Measurements from ENCODE around the gene DNAAF1. TPM values are rescaled to one million over a fixed set of nuclear protein-coding genes. Genes with fewer than 3 reads are reported as not detected.
A peak's percentile ranks its signal among the peaks of the same experiment; 100 is the strongest.

Gene DNAAF1
- total RNA-seq, 1 donor = 25.3 TPM

DNA sequence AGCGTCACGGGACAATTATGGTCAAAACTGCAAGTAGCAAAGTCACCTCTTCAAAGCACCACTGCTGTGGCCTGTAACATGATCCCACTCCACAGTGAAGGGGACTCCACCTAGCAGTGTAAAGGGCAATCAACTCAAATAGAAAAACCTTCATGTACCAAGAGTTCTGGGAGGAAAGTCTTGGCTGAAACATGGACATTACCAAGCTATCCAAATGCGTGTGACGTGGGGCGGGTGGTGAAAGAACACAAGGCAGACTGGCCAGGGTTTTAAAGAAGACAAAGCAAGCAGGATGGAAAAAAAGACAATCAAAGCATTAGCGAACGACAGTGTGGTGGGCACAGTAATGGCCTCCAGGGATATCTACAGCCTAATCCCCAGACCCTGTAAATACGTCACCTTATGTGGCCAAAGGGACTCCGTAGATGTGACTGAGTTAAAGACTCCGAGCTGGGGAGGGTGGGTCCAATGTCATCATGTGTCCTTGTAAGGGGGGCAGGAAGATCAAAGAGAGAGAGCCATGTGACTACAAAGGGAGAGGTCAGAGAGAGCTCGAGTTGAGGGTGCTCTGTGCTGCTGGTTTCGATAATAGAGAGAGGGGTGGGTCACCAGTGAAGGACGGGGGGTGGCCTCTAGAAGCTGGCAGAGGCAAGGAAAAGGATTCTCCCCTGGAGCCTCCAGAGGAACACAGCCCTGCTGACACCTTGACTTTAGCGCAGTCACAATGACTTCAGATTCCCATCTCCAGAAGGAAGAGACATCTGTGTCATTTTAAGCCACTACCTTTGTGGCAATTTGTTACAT lies 6.1 kb upstream of the DNAAF1 start:
- Histone ChIP-seq H3K27me3 (ENCODE audit: insufficient read depth, low read length) (no peaks in the 10 kb centered on the region), H3K4me3 (ENCODE audit: low read length) (no peak overlapping the region), H3K4me1 (ENCODE audit: insufficient read depth, low read length) (peaks cover 2% of the 10 kb centered on the region), H3K9me3 (ENCODE audit: low read depth, low read length) (no peaks in the 10 kb centered on the region)

GRCh38 chr16:84139628-84140258 lies 5.4 kb upstream of the DNAAF1 start:
- Histone ChIP-seq H3K27me3 (ENCODE audit: insufficient read depth, low read length) (no peaks in the 10 kb centered on the region), H3K4me3 (ENCODE audit: low read length) (no peak overlapping the region), H3K4me1 (ENCODE audit: insufficient read depth, low read length) (peaks cover 5% of the 10 kb centered on the region), H3K9me3 (ENCODE audit: low read depth, low read length) (no peaks in the 10 kb centered on the region)

- Histone ChIP-seq H3K4me3 (ENCODE audit: low read length) (no peak overlapping the region), H3K9me3 (ENCODE audit: low read depth, low read length) (no peaks in the 10 kb centered on the region), H3K27me3 (ENCODE audit: insufficient read depth, low read length) (no peaks in the 10 kb centered on the region), H3K4me1 (ENCODE audit: insufficient read depth, low read length) (peaks cover 9% of the 10 kb centered on the region)
Observed at GRCh38 chr16:84141143-84141670, 3.9 kb upstream of the DNAAF1 start.

GRCh38 chr16:84143081-84143480 lies 2.0 kb upstream of the DNAAF1 start:
- Histone ChIP-seq H3K4me3 (ENCODE audit: low read length) (no peak overlapping the region), H3K27me3 (ENCODE audit: insufficient read depth, low read length) (peaks cover 4% of the 10 kb centered on the region), H3K4me1 (ENCODE audit: insufficient read depth, low read length) (peaks cover 9% of the 10 kb centered on the region), H3K9me3 (ENCODE audit: low read depth, low read length) (no peaks in the 10 kb centered on the region)

GRCh38 chr16:84143784-84144199 lies 1.3 kb upstream of the DNAAF1 start:
- Histone ChIP-seq H3K4me1 (ENCODE audit: insufficient read depth, low read length) (peaks cover 9% of the 10 kb centered on the region), H3K4me3 (ENCODE audit: low read length) (no peak overlapping the region), H3K9me3 (ENCODE audit: low read depth, low read length) (no peaks in the 10 kb centered on the region), H3K27me3 (ENCODE audit: insufficient read depth, low read length) (peaks cover 4% of the 10 kb centered on the region)

DNA sequence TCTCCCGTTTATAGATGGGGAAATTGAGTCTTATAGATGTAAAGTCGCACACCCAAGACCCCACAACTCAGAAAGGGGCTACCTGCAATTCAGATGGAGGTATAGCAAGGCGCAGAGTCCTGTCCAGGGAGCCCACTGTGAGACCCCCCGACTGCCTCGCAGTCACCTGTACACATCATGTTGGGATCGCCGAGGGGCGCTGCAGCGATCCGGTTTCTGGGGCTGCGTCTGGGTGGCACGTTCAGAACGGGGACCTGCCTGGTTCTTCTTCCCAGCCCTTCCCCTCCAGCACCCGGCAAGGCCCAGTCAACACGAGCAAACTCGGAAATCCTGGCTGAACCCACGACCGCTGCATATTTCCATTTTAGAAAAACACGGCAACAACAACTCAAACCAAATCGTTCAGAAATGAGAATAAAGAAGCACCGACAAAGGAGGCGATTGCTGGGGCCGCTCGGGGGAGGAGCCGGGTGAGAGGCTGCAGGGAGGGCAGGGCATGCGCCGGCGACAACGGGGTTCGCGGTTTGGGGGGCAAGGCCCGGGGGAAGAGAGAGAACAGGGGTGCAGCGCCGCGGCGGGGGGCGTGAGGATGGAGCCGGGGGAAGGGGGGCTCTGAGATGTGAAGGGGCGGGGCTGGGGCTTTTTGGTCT lies 774 bp upstream of the DNAAF1 start:
- Histone ChIP-seq H3K4me3 (ENCODE audit: low read length) (peak overlapping the region; percentile 58), H3K9me3 (ENCODE audit: low read depth, low read length) (no peaks in the 10 kb centered on the region), H3K4me1 (ENCODE audit: insufficient read depth, low read length) (peaks cover 9% of the 10 kb centered on the region), H3K27me3 (ENCODE audit: insufficient read depth, low read length) (peaks cover 4% of the 10 kb centered on the region)

GRCh38 chr16:84150926-84151325 lies 5.8 kb downstream of the DNAAF1 start:
- Histone ChIP-seq H3K4me1 (ENCODE audit: insufficient read depth, low read length) (no peaks in the 10 kb centered on the region), H3K4me3 (ENCODE audit: low read length) (no peak overlapping the region), H3K9me3 (ENCODE audit: low read depth, low read length) (no peaks in the 10 kb centered on the region), H3K27me3 (ENCODE audit: insufficient read depth, low read length) (peaks cover 4% of the 10 kb centered on the region)

DNA sequence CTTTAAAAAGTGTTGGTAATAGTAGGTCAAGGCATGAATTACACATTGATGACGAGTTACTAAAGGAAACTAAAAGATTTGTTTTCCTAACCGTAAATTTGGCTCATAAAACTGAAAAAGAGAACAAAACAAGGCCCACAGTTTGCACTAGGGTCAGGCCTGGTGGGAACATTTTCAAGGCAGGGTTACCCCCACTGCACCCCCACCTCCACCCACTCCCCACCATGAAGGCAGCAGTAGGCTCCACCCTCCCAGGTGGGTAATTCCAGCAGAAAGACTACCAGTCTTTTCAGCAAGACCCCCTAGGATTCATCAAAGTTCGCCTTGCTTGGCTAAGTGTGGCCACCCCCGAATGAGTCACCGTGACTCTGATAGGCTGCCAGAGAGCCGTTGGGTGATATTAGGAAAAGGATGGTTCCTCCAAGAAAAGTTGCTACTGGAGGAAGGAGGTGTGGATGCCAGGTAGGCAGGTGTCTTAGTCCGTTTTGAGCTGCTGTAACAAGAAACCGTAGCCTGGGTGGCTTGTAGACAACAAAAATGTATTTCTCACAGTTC lies 8.6 kb downstream of the DNAAF1 start:
- no peaks in the 10 kb centered on the region for H3K4me1 ChIP-seq (ENCODE audit: insufficient read depth, low read length)
- no peaks in the 10 kb centered on the region for H3K27me3 ChIP-seq (ENCODE audit: insufficient read depth, low read length)
- no peaks in the 10 kb centered on the region for H3K9me3 ChIP-seq (ENCODE audit: low read depth, low read length)
- no peak overlapping the region for H3K4me3 ChIP-seq (ENCODE audit: low read length)

DNA sequence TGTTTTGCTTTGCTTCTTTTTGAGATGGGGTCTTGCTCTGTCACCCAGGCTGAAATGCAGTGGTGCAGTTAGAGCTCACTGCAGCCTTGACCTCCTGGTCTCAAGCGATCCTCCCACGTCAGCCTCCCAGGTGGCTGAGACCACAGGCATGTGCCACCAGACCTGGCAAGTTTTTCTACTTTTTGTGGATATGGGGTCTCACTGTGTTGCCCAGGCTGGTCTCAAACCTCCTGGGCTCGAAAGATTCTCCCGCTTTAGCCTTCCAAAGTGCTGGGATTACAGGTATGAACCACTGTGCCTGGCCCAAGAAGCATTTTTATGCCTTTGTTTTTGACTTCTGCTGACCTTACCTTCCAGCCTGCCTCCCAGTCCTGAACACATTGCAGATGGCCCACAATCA lies 10.1 kb downstream of the DNAAF1 start:
- Histone ChIP-seq H3K27me3 (ENCODE audit: insufficient read depth, low read length) (peaks cover 9% of the 10 kb centered on the region), H3K4me1 (ENCODE audit: insufficient read depth, low read length) (no peaks in the 10 kb centered on the region), H3K4me3 (ENCODE audit: low read length) (no peak overlapping the region), H3K9me3 (ENCODE audit: low read depth, low read length) (no peaks in the 10 kb centered on the region)

GRCh38 chr16:84155771-84156170 lies 10.7 kb downstream of the DNAAF1 start:
- Histone ChIP-seq H3K27me3 (ENCODE audit: insufficient read depth, low read length) (peaks cover 9% of the 10 kb centered on the region), H3K4me1 (ENCODE audit: insufficient read depth, low read length) (no peaks in the 10 kb centered on the region), H3K9me3 (ENCODE audit: low read depth, low read length) (no peaks in the 10 kb centered on the region), H3K4me3 (ENCODE audit: low read length) (no peak overlapping the region)

DNA sequence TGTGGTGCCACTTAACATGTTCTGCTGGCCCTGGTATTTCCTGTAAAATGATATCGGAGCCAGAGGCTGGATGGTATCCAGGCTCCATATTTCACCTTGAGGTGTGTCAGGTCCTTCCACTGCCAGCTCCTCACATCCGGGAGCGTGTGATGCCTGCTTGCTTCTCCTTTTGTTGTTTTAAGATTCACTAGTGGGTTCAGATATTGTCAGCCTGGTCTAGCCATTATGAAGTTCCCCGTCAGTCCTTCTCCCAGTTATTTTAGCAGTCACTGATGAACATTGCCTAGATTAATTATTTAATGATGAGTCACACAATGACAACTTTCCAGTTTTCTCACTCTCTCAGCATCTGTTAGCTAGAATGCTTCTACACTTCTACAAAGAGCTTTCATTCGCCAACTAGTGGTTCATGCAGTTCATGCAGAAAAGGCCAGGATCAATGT lies 11.3 kb downstream of the DNAAF1 start:
- peaks cover 9% of the 10 kb centered on the region for H3K27me3 ChIP-seq (ENCODE audit: insufficient read depth, low read length)
- no peaks in the 10 kb centered on the region for H3K9me3 ChIP-seq (ENCODE audit: low read depth, low read length)
- no peaks in the 10 kb centered on the region for H3K4me1 ChIP-seq (ENCODE audit: insufficient read depth, low read length)
- H3K4me3 ChIP-seq (ENCODE audit: low read length) = no peak overlapping the region

- Histone ChIP-seq H3K4me1 (ENCODE audit: insufficient read depth, low read length) (no peaks in the 10 kb centered on the region), H3K9me3 (ENCODE audit: low read depth, low read length) (no peaks in the 10 kb centered on the region), H3K27me3 (ENCODE audit: insufficient read depth, low read length) (peaks cover 9% of the 10 kb centered on the region), H3K4me3 (ENCODE audit: low read length) (no peak overlapping the region)
Observed at GRCh38 chr16:84159007-84159406, 13.9 kb downstream of the DNAAF1 start.

DNA sequence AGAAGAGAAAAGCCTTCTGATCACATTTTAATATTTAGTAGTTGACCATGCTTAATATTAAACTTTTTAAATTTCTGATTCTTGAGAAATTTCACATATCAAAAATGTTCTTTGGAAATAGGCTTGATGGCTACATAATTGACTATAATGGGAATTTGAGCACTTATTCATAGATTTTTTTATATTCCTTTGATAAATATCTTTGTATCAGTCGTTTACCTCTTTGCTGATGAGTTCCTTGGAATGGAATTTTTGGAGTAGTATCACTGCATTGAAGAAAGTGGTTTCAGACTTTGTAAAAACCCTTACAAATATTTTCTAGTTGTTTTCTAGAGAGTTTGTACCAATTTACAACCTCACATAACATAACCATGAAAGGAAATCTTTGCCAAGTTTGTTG lies 14.7 kb downstream of the DNAAF1 start:
- H3K9me3 ChIP-seq (ENCODE audit: low read depth, low read length) = no peaks in the 10 kb centered on the region
- H3K27me3 ChIP-seq (ENCODE audit: insufficient read depth, low read length) = peaks cover 9% of the 10 kb centered on the region
- H3K4me3 ChIP-seq (ENCODE audit: low read length) = no peak overlapping the region
- H3K4me1 ChIP-seq (ENCODE audit: insufficient read depth, low read length) = no peaks in the 10 kb centered on the region

GRCh38 chr16:84161037-84161436 lies 15.9 kb downstream of the DNAAF1 start:
- H3K27me3 ChIP-seq (ENCODE audit: insufficient read depth, low read length) = peaks cover 12% of the 10 kb centered on the region
- no peaks in the 10 kb centered on the region for H3K9me3 ChIP-seq (ENCODE audit: low read depth, low read length)
- H3K4me1 ChIP-seq (ENCODE audit: insufficient read depth, low read length) = no peaks in the 10 kb centered on the region
- no peak overlapping the region for H3K4me3 ChIP-seq (ENCODE audit: low read length)

DNA sequence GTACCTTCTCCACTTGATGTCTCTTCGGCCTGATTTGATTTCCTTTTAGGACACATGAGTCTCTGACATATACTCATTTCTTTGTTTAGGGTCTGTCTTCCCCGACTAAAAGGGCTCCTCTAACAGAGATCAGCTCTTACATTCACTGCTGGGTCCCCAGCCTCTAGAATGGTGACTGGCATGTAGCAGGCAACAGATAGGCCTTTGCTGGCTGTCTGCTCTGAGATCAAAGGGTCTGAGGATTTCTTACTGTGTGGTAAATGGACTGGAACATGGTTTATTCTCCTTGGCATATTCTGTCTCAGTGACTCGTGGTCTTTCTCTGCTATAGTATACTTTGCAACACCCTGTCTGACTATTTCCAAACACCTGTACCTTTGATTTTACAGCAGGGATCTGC lies 16.7 kb downstream of the DNAAF1 start:
- Histone ChIP-seq H3K27me3 (ENCODE audit: insufficient read depth, low read length) (peaks cover 12% of the 10 kb centered on the region), H3K4me3 (ENCODE audit: low read length) (no peak overlapping the region), H3K9me3 (ENCODE audit: low read depth, low read length) (no peaks in the 10 kb centered on the region), H3K4me1 (ENCODE audit: insufficient read depth, low read length) (no peaks in the 10 kb centered on the region)

All from mononuclear cell (primary cell).